ENCODE data around the gene MSH3.
A peak's percentile ranks its signal among the peaks of the same experiment; 100 is the strongest.
"Not testable (repeated sequence)": the region's sequence is repeated elsewhere in the genome, so short reads cannot be mapped to it uniquely, and the experiment has no call there.

MSH3 gene

GRCh38 chr5:80841026-80841797, 186.8 kb downstream of the MSH3 start:
- H3K36me3 ChIP-seq (ENCODE audit: control insufficient read depth in 2 of 2, insufficient read depth in 1 of 2, low read length in 2 of 2); POLR2A ChIA-PET; H3K27ac ChIP-seq (ENCODE audit: extremely low read depth, low read depth, low read length); H3K4me3 ChIP-seq (ENCODE audit: low read depth, low read length); H3K4me1 ChIP-seq (ENCODE audit: control insufficient read depth, insufficient read depth, low read length); H3K9me3 ChIP-seq (ENCODE audit: control insufficient read depth, insufficient read depth, low read depth, low read length); CTCF ChIA-PET: not testable (repeated sequence)
- peak; percentile 82 for TF ChIP-seq ZNF146 (tag by site-specific recombination; IDR thresholded peaks at IDR 0.05)

- POLR2A ChIA-PET; H3K9me3 ChIP-seq (ENCODE audit: control insufficient read depth, insufficient read depth, low read depth, low read length); H3K4me1 ChIP-seq (ENCODE audit: control insufficient read depth, insufficient read depth, low read length); H3K4me3 ChIP-seq (ENCODE audit: low read depth, low read length); H3K27ac ChIP-seq (ENCODE audit: extremely low read depth, low read depth, low read length); CTCF ChIA-PET; H3K36me3 ChIP-seq (ENCODE audit: control insufficient read depth in 2 of 2, insufficient read depth in 1 of 2, low read length in 2 of 2): not testable (repeated sequence)
Observed at GRCh38 chr5:80846422-80846821, 192.0 kb downstream of the MSH3 start.

GRCh38 chr5:80850168-80850567, 195.7 kb downstream of the MSH3 start:
- H3K9me3 ChIP-seq (ENCODE audit: control insufficient read depth, insufficient read depth, low read depth, low read length); POLR2A ChIA-PET; H3K36me3 ChIP-seq (ENCODE audit: control insufficient read depth in 2 of 2, insufficient read depth in 1 of 2, low read length in 2 of 2); H3K4me1 ChIP-seq (ENCODE audit: control insufficient read depth, insufficient read depth, low read length); CTCF ChIA-PET; H3K27ac ChIP-seq (ENCODE audit: extremely low read depth, low read depth, low read length); H3K4me3 ChIP-seq (ENCODE audit: low read depth, low read length): not testable (repeated sequence)
- peak; percentile 97 for TF ChIP-seq ZNF707 (tag by site-specific recombination; IDR thresholded peaks at IDR 0.05)

GRCh38 chr5:80852331-80853245, 198.1 kb downstream of the MSH3 start:
- Histone ChIP-seq H3K9me3 (ENCODE audit: control insufficient read depth, insufficient read depth, low read depth, low read length) (no peaks in the 10 kb centered on the region), H3K36me3 (ENCODE audit: control insufficient read depth in 2 of 2, insufficient read depth in 1 of 2, low read length in 2 of 2) (peaks cover 3 to 19% of the 10 kb centered on the region in 2 experiments; a peak in 2 of 3 replicates), H3K4me3 (ENCODE audit: low read depth, low read length) (no peak overlapping the region), H3K4me1 (ENCODE audit: control insufficient read depth, insufficient read depth, low read length) (no peaks in the 10 kb centered on the region), H3K27ac (ENCODE audit: extremely low read depth, low read depth, low read length) (no peak overlapping the region)
- CTCF ChIA-PET = interaction anchor here (0.7 kb wide), 2 partner anchors 58 to 77 kb away, joined by 3 read pairs; no protein-coding TSS in a partner anchor
- TF ChIP-seq ZNF677 (tag by site-specific recombination; IDR thresholded peaks at IDR 0.05) (no peak), ZNF138 (tag by site-specific recombination; IDR thresholded peaks at IDR 0.05; ENCODE audit: borderline replicate concordance) (no peak), ZNF433 (tag by site-specific recombination; IDR thresholded peaks at IDR 0.05; ENCODE audit: low read depth) (no peak), ZSCAN23 (tag by site-specific recombination; IDR thresholded peaks at IDR 0.05) (no peak), ZNF311 (tag by site-specific recombination; IDR thresholded peaks at IDR 0.05; ENCODE audit: borderline replicate concordance) (no peak), KLF7 (tag by site-specific recombination; IDR thresholded peaks at IDR 0.05; ENCODE audit: borderline replicate concordance) (no peak), ZNF214 (tag by site-specific recombination; IDR thresholded peaks at IDR 0.05; ENCODE audit: borderline replicate concordance) (no peak), ZNF645 (tag by site-specific recombination; IDR thresholded peaks at IDR 0.05) (no peak), ZNF571 (tag by site-specific recombination; IDR thresholded peaks at IDR 0.05) (no peak), ZFP41 (tag by site-specific recombination; IDR thresholded peaks at IDR 0.05; ENCODE audit: borderline replicate concordance) (no peak), EGR2 (tag by site-specific recombination; IDR thresholded peaks at IDR 0.05; ENCODE audit: low read depth) (no peak), PRDM4 (tag by site-specific recombination; IDR thresholded peaks at IDR 0.05) (no peak), ZBTB26 (tag by site-specific recombination; optimal IDR thresholded peaks at IDR 0.05) (no peak), ZNF133 (tag by site-specific recombination; IDR thresholded peaks at IDR 0.05) (no peak), ZNF221 (tag by site-specific recombination; IDR thresholded peaks at IDR 0.05; ENCODE audit: borderline replicate concordance) (no peak), KLF16 (tag by site-specific recombination; IDR thresholded peaks at IDR 0.05) (no peak)
- POLR2A ChIA-PET = no interaction called here

Measured in HEK293 (cell line).